Left lung (tissue), 10 donors: ENCODE results near the gene KCNG2. TPM values are rescaled to one million over a fixed set of nuclear protein-coding genes. Genes with fewer than 3 reads are reported as not detected.

Source experiments
- ATAC-seq: fragments of 200-7000 bp; cut with Tn5 transposase; one replicate; pipeline ENCODE4 v1.9.1; 2020; ENCODE audit warnings: moderate library complexity
- DNase-seq, 4 donors: peaks; one replicate each; pipeline ENCODE4 v3.0.0-alpha.2; 2013 to 2020
- H3K27ac ChIP-seq, 2 donors: fragments of 200-600 bp; sonication (generic) in 1 of 2; one replicate each; pipeline versions ENCODE4 v1.5.0 to v1.8.0; 2020 to 2021
- H3K27me3 ChIP-seq, 2 donors: fragments of 200-600 bp; sonication (generic) in 1 of 2; one replicate each; pipeline versions ENCODE4 v1.5.0 to v1.8.0; 2020 to 2021
- H3K36me3 ChIP-seq, 2 donors: fragments of 200-600 bp; sonication (generic) in 1 of 2; one replicate each; pipeline versions ENCODE4 v1.5.0 to v1.8.0; 2020 to 2021
- H3K4me1 ChIP-seq, 2 donors: fragments of 200-600 bp; one replicate each; pipeline ENCODE4 v1.8.0; 2021
- H3K4me3 ChIP-seq, 2 donors: fragments of 200-600 bp; sonication (generic) in 1 of 2; one replicate each; pipeline versions ENCODE4 v1.5.0 to v1.8.0; 2020 to 2021; ENCODE audit warnings: mild to moderate bottlenecking in 1 of 2
- H3K9me3 ChIP-seq, 2 donors: fragments of 200-600 bp; sonication (generic) in 1 of 2; one replicate each; pipeline versions ENCODE4 v1.5.0 to v1.8.0; 2020 to 2021
- CTCF ChIP-seq, 2 donors: fragments of 200-600 bp; sonication (generic) in 1 of 2; IDR thresholded peaks; one replicate each; pipeline versions ENCODE4 v1.5.0 to v1.8.0; 2021; ENCODE audit warnings: antibody characterized with exemption in 2 of 2
- intact Hi-C, 2 donors: fragments of 100-400 bp; cut with DNase I; formaldehyde crosslinking; loops; one replicate each; pipeline versions ENCODE4 v1.11.2 to v1.14.2; 2022
- polyA plus RNA-seq, 6 donors: library from polyadenylated mRNA; unstranded; fragments of 120-200 nt; gene quantifications; one replicate each; pipeline ENCODE4 v1.2.1, GENCODE V29; 2013; ENCODE audit not compliant: insufficient read length in 6 of 6
- total RNA-seq, 2 donors: library from RNA; stranded (reverse); fragmentation: NEBNext Ultra II Directional; extraction: Animal tissue kit (Norgen Biotek cat#: 25700); gene quantifications; one replicate each; pipeline ENCODE4 v1.2.1, GENCODE V29; 2021
- donor health status: DM: no; HTN: yes; CAD: no.
- donor health status: DM: no; HTN: no; CAD: no.

KCNG2 gene
- total and polyA plus RNA-seq, 8 donors = 0.17 to 1.1 (median 0.31) TPM

GRCh38 chr18:79804130-79804787 lies 6.5 kb downstream of the KCNG2 start:
- no peak overlapping the region for H3K4me3 ChIP-seq
- DNase-seq = no peak
- TF ChIP-seq CTCF (IDR thresholded peaks at IDR 0.05) = no peak
- H3K27me3 ChIP-seq = peaks cover 8 to 31% of the 10 kb centered on the region in 2 donors
- H3K36me3 ChIP-seq = no peaks in the 10 kb centered on the region
- H3K9me3 ChIP-seq = no peaks in the 10 kb centered on the region
- H3K27ac ChIP-seq = no peak overlapping the region
- ATAC-seq = no peak
- intact Hi-C loops = no loop called here
- H3K4me1 ChIP-seq = peaks cover 0 to under 1% of the 10 kb centered on the region in 2 donors

- Histone ChIP-seq H3K36me3 (no peaks in the 10 kb centered on the region), H3K27ac (no peak overlapping the region), H3K4me3 (no peak overlapping the region), H3K4me1 (no peaks in the 10 kb centered on the region), H3K27me3 (peaks cover 0 to 21% of the 10 kb centered on the region in 2 donors), H3K9me3 (no peaks in the 10 kb centered on the region)
- TF ChIP-seq CTCF (IDR thresholded peaks at IDR 0.05) = no peak
- DNase-seq = no peak
- intact Hi-C loops = no loop called here
- ATAC-seq = no peak
Measured at GRCh38 chr18:79805211-79805887, 7.6 kb downstream of the KCNG2 start.

GRCh38 chr18:79805926-79806487 lies 8.3 kb downstream of the KCNG2 start:
- intact Hi-C loops = no loop called here
- H3K4me3 ChIP-seq = no peak overlapping the region
- DNase-seq (peak in 1 of 4 donors; percentile 59), ATAC-seq (no peak)
- H3K27ac ChIP-seq = no peak overlapping the region
- no peaks in the 10 kb centered on the region for H3K36me3 ChIP-seq
- no peaks in the 10 kb centered on the region for H3K9me3 ChIP-seq
- no peaks in the 10 kb centered on the region for H3K4me1 ChIP-seq
- no peak for TF ChIP-seq CTCF (IDR thresholded peaks at IDR 0.05)
- H3K27me3 ChIP-seq = peaks cover 0 to 14% of the 10 kb centered on the region in 2 donors

GRCh38 chr18:79806976-79807841 lies 9.5 kb downstream of the KCNG2 start:
- intact Hi-C loops = no loop called here
- DNase-seq = no peak
- H3K4me1 ChIP-seq = no peaks in the 10 kb centered on the region

More at GRCh38 chr18:79806976-79807841, 9.5 kb downstream of the KCNG2 start:
- no peak for ATAC-seq
- no peak for TF ChIP-seq CTCF (IDR thresholded peaks at IDR 0.05)
- Histone ChIP-seq H3K27ac (no peak overlapping the region), H3K9me3 (no peaks in the 10 kb centered on the region), H3K36me3 (no peaks in the 10 kb centered on the region), H3K4me3 (no peak overlapping the region), H3K27me3 (peaks cover 0 to 9% of the 10 kb centered on the region in 2 donors)
